ENCODE results near the gene CLEC2B.

Gene CLEC2B

GRCh38 chr12:9805883-9806282 lies 63.3 kb downstream of the CLEC2B start:
- DNase-seq, result no peak
